ENCODE data around the gene NIPAL1.

GRCh38 chr4:48033412-48033811 lies 16.8 kb downstream of the NIPAL1 start:
- TF ChIP-seq POLR2A (IDR thresholded peaks at IDR 0.05; ENCODE audit: low read length) (no peak), GATA1 (IDR thresholded peaks at IDR 0.05; ENCODE audit: low read depth, low read length) (no peak)
